Measurements from ENCODE around the gene NR2E1. TPM values are rescaled to one million over a fixed set of nuclear protein-coding genes. Genes with fewer than 3 reads are reported as not detected.

The NR2E1 gene
- total RNA-seq, result not detected in 2 replicates

DNA sequence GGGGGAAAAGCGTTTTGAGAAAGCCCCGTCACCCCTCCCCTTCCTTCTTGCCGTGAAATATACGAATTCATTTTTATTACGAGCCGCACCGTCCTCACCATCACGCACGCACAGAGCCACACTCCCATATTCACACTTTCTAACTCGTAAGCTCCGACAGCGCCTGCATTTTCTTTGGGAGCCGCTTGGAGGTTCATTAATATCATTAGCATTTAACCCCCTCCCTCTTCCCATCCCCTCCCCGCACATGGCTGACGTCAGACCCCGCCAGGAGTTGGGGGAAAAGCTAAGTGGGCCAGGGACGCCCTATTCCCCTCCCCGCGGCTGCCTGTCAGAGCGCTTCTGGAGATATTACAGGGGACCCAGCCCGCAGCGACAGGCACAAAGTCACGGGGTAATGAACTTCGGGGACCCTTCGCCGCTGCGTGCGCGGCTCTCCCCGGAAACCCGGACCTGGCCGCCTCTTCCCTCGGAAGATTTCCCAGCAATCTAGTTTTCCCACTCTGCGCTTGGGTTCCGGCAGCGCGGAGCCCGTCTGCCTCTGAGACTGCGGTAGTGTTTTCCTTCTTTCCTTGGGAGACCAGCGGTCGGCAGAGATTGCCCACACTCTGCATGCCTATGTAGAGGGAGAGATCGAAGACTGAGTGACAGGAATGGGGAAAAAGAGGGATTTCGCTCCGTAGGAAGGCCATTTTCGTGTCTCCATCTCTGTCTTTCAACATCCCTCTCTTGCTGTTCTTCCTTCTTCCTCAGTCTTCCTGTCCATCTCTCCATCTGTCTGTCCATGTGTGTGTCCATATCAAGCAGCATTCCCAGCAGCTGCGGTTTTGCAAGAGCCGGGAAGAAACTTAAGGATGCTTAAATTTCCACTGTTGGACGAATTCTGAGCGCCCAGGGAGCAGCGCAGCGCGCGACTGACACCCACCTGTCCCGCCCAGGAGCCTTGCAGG is at the start of gene NR2E1:
NR2E1 (plus strand) TSS at position 309 of the 950 bp plus-strand sequence. CDS start 744 bp downstream, outside the sequence.
- DNase-seq (ENCODE audit: low read depth in 2 of 2), result no peak

GRCh38 chr6:108116546-108117426 is 49.0 kb upstream of the NR2E1 start:
- no peak for DNase-seq (ENCODE audit: low read depth in 2 of 2)

- DNase-seq (ENCODE audit: low read depth in 2 of 2), result peak; percentile 41 to 44
Measured at GRCh38 chr6:108117427-108118358, 48.1 kb upstream of the NR2E1 start.

GRCh38 chr6:108118359-108118724 is 47.5 kb upstream of the NR2E1 start:
- DNase-seq (ENCODE audit: low read depth in 2 of 2), result no peak

- DNase-seq (ENCODE audit: low read depth in 2 of 2), result no peak
Measured at GRCh38 chr6:108118810-108119768, 46.7 kb upstream of the NR2E1 start.

DNA sequence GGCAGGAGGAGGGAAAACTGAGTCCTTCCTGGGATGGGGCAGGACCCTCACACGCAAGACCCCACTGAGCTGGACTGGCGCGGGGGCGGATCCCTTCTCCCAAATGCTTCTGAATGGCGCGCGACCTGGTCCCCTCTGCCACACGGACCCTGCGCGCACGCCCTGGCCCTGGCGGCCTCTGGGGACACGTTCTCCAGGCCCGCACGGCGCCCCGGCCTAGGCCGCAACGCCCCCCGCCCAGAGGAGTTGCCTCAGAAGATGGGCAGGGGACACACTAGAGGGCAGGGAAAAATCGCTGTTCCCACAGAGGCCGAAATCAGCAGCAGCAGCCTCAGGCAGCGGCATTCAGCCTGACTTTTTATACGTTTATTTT is 46.1 kb upstream of the NR2E1 start:
- no peak for DNase-seq (ENCODE audit: low read depth in 2 of 2)

DNA sequence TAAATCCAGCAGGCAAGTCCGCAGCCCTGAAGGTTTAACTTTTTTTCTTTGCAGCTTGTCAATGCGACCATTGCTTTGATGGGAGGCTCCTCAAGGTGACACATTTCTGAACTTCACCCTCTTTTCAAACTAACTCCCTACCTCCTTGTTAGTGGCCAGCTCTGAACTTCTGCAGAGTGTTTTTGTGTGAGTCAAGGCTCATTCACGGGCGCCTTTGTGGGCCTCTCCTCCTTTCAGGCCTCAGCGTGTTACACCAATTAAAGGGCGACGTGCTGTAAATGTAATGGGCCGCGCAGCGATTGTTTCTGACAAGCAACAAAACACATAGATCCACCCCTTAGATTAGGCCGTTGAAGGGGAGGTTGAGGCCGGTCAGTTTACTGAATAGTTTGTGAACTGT is 45.5 kb upstream of the NR2E1 start:
- no peak for DNase-seq (ENCODE audit: low read depth in 2 of 2)

DNA sequence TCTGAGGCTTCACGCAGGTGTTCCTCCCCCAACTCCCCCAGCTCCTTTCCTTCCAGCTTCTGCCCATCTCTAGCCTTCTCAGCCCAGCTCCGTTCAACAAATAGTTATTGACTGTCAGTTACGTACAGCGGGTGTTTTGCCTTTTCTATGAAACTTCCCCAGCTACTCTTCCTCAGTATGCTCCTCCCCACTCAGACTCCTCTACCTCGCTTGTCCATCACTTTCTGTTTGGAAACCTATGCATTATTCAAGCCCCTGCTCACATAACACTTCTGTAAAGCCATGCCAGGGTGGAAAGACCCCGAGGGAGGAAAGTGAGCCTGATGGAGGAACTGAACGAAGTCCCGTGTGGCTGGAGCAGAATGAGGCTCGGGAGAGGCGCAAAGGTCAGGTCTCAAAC is 44.2 kb upstream of the NR2E1 start:
- DNase-seq (ENCODE audit: low read depth in 2 of 2), result no peak

DNA sequence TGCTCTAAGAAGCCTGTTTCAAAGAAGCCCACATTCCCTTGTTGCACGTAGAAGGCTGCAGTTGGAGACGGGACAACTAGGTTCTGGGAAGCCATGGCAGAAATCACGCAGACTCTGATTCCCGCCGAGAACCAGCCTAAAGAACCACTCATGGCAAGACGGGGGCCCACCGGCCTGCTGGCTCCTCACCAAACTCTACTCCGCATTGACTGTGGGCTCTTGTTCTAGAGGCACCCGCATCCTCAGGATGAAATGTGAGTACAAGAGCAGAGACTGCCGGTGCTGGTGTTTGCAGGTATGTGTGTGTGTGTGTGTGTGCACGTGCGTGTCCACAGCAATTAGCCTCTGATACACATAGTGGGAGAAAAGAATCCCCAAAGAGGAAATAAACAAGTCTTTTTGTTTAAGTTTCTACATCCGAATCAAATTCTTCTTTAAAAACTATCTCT is 42.3 kb upstream of the NR2E1 start:
- no peak for DNase-seq (ENCODE audit: low read depth in 2 of 2)

DNA sequence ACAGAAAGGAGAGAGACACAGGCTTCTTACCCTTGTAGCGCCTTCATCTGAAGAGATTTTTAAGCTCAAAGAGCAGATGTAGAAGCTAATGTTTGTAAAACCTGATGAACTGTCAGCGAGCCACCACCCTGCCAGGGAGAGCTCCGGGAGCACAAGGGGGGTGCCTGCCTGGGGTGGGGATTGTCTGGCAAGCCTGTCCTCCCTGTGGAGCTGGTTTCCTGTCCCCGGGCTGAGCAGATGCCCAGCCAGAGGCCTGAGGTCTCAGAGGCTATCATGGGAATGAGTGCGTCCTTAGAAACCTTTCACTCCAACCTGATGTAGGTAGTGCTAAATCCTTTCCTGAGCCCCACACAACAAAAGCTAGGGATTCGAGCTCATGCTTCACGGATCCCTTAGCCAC is 41.9 kb upstream of the NR2E1 start:
- no peak for DNase-seq (ENCODE audit: low read depth in 2 of 2)

GRCh38 chr6:108127056-108127455 is 38.8 kb upstream of the NR2E1 start:
- no peak for DNase-seq (ENCODE audit: low read depth in 2 of 2)

GRCh38 chr6:108127826-108128225 is 38.0 kb upstream of the NR2E1 start:
- no peak for DNase-seq (ENCODE audit: low read depth in 2 of 2)

- DNase-seq (ENCODE audit: low read depth in 2 of 2), result no peak
Measured at GRCh38 chr6:108130262-108130661, 35.6 kb upstream of the NR2E1 start.

DNA sequence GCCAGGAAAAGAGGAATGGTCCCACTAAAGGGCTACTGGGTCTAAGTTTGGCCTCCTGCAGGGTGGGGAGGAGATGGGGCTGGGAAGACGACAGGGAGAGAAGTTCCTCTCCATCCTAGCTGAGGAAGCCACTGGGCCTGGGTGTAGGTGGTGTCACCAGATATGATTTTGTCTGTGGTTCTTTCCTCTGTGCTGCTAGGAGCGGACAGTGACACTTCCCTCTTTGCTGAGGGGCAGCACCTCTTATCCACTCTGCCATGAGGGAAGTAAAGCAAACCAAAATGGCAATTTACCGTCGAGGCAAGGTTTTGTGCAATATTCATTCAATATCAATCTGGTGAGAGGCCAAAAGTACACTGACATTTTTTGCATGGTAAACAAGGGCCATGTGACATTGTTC is 33.0 kb upstream of the NR2E1 start:
- DNase-seq (ENCODE audit: low read depth in 2 of 2), result no peak

DNA sequence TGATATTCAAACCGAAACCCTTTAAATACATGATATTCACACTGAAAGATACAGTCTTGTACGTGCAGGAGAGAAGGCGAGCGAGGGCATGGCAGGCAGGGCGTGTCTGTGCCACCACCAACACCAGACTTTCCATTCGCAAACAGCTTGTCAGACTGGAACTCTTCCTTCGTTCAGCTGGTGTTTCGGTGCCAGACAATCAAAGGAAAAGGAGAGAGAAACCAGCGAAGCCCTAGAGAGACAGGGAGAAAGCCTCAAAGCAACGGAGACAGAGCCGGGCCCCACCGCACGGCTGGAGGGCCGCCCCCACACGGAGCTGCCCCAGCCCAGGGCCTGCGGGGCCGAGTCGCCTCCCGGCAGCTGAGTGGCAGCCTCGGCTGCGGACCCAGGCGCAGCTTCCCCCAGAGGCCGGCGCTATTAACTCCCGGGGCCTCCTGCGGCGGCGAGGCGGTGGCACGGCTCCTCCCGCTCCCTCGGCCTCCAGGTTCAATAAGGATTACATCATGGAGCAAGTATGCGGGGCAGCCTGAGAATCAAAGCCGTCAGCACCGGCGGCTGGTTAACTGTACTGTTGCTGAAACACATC is 32.1 kb upstream of the NR2E1 start:
- peak; percentile 70 to 74 for DNase-seq (ENCODE audit: low read depth in 2 of 2)

DNA sequence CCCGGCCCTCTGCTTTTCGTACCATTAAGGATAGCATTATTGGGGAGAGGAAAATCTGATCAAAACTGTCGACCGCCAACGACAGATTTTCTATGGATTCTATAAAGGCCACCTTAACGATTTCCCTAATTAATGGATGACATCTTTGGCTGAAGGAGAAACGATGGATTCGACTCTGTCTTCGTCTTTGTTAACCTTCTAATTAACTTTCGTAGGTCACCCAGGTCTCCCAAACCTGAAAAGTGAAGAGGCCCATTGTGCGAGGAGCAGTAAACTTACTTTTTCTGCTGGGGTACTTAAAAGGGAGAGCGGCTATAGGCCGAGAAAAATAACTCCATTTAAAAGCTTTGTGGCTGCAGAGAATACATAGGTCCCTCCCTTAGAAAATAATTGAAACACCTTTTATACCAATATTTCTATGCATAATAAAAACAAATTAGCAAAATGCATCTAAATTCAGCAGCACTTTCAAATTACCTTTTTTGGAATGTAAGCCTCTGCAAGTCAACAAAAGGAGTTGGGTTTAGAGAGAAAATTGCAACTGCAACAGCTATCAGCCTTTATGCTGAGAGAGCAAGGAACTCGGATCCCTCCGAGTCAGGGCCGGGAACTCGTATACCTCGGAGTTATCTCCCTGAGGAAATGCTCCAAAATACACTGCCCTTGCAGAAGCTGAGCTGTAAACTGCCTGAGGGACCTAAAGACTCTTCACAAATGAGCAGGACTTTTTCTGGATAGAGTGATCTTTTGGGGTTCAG is 31.4 kb upstream of the NR2E1 start:
- no peak for DNase-seq (ENCODE audit: low read depth in 2 of 2)

- no peak for DNase-seq (ENCODE audit: low read depth in 2 of 2)
Measured at GRCh38 chr6:108142240-108142639, 23.6 kb upstream of the NR2E1 start.

DNA sequence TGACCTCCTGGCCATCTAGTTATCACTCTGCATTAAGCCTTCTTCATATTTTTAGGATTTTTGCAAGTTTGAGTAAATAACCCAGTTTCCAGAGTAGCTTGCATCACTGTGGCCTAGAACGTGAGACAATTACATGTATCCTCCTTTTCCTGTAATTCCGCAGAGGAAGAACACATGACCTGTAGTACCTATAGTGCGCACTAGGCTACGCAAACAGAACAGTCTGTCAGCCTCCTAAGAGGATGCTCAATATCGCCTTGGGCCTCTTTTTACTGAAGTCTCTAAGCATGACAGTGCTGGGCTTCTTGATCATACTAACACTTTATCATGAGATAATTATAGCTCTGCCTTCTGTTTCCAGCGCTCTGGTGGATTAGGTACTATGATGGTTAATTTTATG is 20.2 kb upstream of the NR2E1 start:
- no peak for DNase-seq (ENCODE audit: low read depth in 2 of 2)

- DNase-seq (ENCODE audit: low read depth in 2 of 2), result no peak
Measured at GRCh38 chr6:108152446-108152845, 13.4 kb upstream of the NR2E1 start.
